Heart left ventricle (tissue), 13 donors: ENCODE measurements around the gene GARIN5B.

Source experiments
- CTCF ChIP-seq, 12 donors: fragments of 200-600 bp; sonication (generic) in 4 of 12; IDR thresholded peaks; one replicate each; pipeline versions ENCODE4 v1.5.0 to v1.8.0; 2018 to 2022; ENCODE audit warnings: antibody characterized with exemption in 12 of 12, mild to moderate bottlenecking in 5 of 12
- POLR2A ChIP-seq, 2 donors: fragments of 450-650 bp; IDR thresholded peaks; one replicate each; pipeline ENCODE4 v1.6.1; 2017; ENCODE audit warnings: antibody characterized with exemption in 2 of 2, mild to moderate bottlenecking in 2 of 2, moderate library complexity in 2 of 2
- donor health status: ischemic (EF 13 %, LVEDD 7.1; RV severe dilation, severe dysfunction).
- donor health status: DM: no; HTN: yes; CAD: no.
- donor health status: DM: no; HTN: no; CAD: no.
- donor health status: ischemic (EF 25% LVEDD 6.9; RV normal size, moderate dysfunction).
- donor health status: ischemic (EF 25% LVEDD 5.7; RV mildly dilated, moderate dysfunction).
- donor health status: ischemic (EF 35%, LVEDD 5.7; RV mildly dilated, moderate dysfunction).
- donor health status: nonischemic (EF 11% LVEDD 7.7; RV severe dilation, severe dysfunction).
- donor health status: DM: yes; HTN: yes; CAD: no.
- donor health status: PGD.
- donor health status: ischemic (EF 29% LVEDD 5.4; RV normal size, mild dysfunction).
- donor health status: nonischemic (EF 23%, LVEDD 6.1; RV moderate dilation, normal function).

- no peak for TF ChIP-seq CTCF (IDR thresholded peaks at IDR 0.05)
- TF ChIP-seq POLR2A (IDR thresholded peaks at IDR 0.05), result no peak
These were observed 6.7 kb upstream of the GARIN5B start for GRCh38 chr19:55369653-55370304.
